Measurements from ENCODE around the gene FMO4. TPM values are rescaled to one million over a fixed set of nuclear protein-coding genes. Genes with fewer than 3 reads are reported as not detected.
"Not testable (repeated sequence)": the region's sequence is repeated elsewhere in the genome, so short reads cannot be mapped to it uniquely, and the experiment has no call there.

FMO4 gene
- total and polyA plus RNA-seq, 2 experiments from 2014 or later: 1.4 to 1.7 TPM

GRCh38 chr1:171381866-171382210 is 67.9 kb downstream of the FMO4 start:
- Histone ChIP-seq H3K27ac (no peak overlapping the region), H3K4me1 (ENCODE audit: insufficient read depth) (no peaks in the 10 kb centered on the region), H3K9me2 (ENCODE audit: insufficient read depth) (no peaks in the 10 kb centered on the region), H3K79me2 (ENCODE audit: insufficient read depth) (no peaks in the 10 kb centered on the region), H3F3A (ENCODE audit: insufficient read depth) (no peaks in the 10 kb centered on the region), H4K20me1 (ENCODE audit: insufficient read depth) (no peaks in the 10 kb centered on the region), H2AFZ (no peak overlapping the region), H3K4me2 (ENCODE audit: unreplicated experiment) (no peak overlapping the region), H3K9ac (no peak overlapping the region), H3K27me3 (replicated peaks; ENCODE audit: insufficient read depth) (no peaks in the 10 kb centered on the region), H3K36me3 (ENCODE audit: low read depth) (no peaks in the 10 kb centered on the region), H3K4me3 (no peak overlapping the region), H3K9me3 (ENCODE audit: low read depth) (no peaks in the 10 kb centered on the region)
- DNase-seq: no peak
- in situ Hi-C loops (cut with MboI): no loop called here
- 84 to 87% methylated on average over 11 of the region's 11 CpGs for WGBS, 2 experiments (ENCODE audit: low coverage in 1 of 2, low lambda C conversion rate in 2 of 2, missing lambda C conversion rate in 2 of 2)
- TF ChIP-seq EZH2 (IDR thresholded peaks at IDR 0.05; ENCODE audit: insufficient read depth, poor library complexity, severe bottlenecking) (no peak), EZH2phosphoT487 (IDR thresholded peaks at IDR 0.05; ENCODE audit: insufficient read depth, low read depth) (no peak)

GRCh38 chr1:171384496-171384895 is 70.5 kb downstream of the FMO4 start:
- Histone ChIP-seq H3K9me3 (ENCODE audit: low read depth) (no peaks in the 10 kb centered on the region), H3K9ac (no peak overlapping the region), H3K27ac (no peak overlapping the region), H3K4me3 (no peak overlapping the region), H2AFZ (no peak overlapping the region), H3K36me3 (ENCODE audit: low read depth) (no peaks in the 10 kb centered on the region), H3K79me2 (ENCODE audit: insufficient read depth) (no peaks in the 10 kb centered on the region), H3K4me2 (ENCODE audit: unreplicated experiment) (no peak overlapping the region), H3K4me1 (ENCODE audit: insufficient read depth) (no peaks in the 10 kb centered on the region), H3K9me2 (ENCODE audit: insufficient read depth) (no peaks in the 10 kb centered on the region), H3K27me3 (replicated peaks; ENCODE audit: insufficient read depth) (no peaks in the 10 kb centered on the region), H4K20me1 (ENCODE audit: insufficient read depth) (no peaks in the 10 kb centered on the region), H3F3A (ENCODE audit: insufficient read depth) (no peaks in the 10 kb centered on the region)
- in situ Hi-C loops (cut with MboI): no loop called here
- WGBS, 2 experiments (ENCODE audit: low coverage in 1 of 2, low lambda C conversion rate in 2 of 2, missing lambda C conversion rate in 2 of 2): 30 to 37% methylated on average over 2 of the region's 2 CpGs
- no peak for DNase-seq
- no peak for TF ChIP-seq EZH2phosphoT487 (IDR thresholded peaks at IDR 0.05; ENCODE audit: insufficient read depth, low read depth)
- TF ChIP-seq EZH2 (IDR thresholded peaks at IDR 0.05; ENCODE audit: insufficient read depth, poor library complexity, severe bottlenecking): no peak

GRCh38 chr1:171389171-171389570 is 75.2 kb downstream of the FMO4 start:
- no peaks in the 10 kb centered on the region for H3K9me3 ChIP-seq (ENCODE audit: low read depth)
- H3F3A ChIP-seq (ENCODE audit: insufficient read depth): no peaks in the 10 kb centered on the region
- no peak overlapping the region for H2AFZ ChIP-seq
- DNase-seq: peak; percentile 13
- no peaks in the 10 kb centered on the region for H4K20me1 ChIP-seq (ENCODE audit: insufficient read depth)
- in situ Hi-C loops (cut with MboI): no loop called here
- no peaks in the 10 kb centered on the region for H3K9me2 ChIP-seq (ENCODE audit: insufficient read depth)
- H3K36me3 ChIP-seq (ENCODE audit: low read depth): no peaks in the 10 kb centered on the region
- WGBS, 2 experiments (ENCODE audit: low coverage in 1 of 2, low lambda C conversion rate in 2 of 2, missing lambda C conversion rate in 2 of 2): 65% methylated on average over 3 of the region's 3 CpGs
- H3K27me3 ChIP-seq (replicated peaks; ENCODE audit: insufficient read depth): no peaks in the 10 kb centered on the region
- no peaks in the 10 kb centered on the region for H3K4me1 ChIP-seq (ENCODE audit: insufficient read depth)
- no peak overlapping the region for H3K9ac ChIP-seq
- H3K27ac ChIP-seq: no peak overlapping the region
- no peaks in the 10 kb centered on the region for H3K79me2 ChIP-seq (ENCODE audit: insufficient read depth)
- H3K4me2 ChIP-seq (ENCODE audit: unreplicated experiment): no peak overlapping the region
- TF ChIP-seq EZH2 (IDR thresholded peaks at IDR 0.05; ENCODE audit: insufficient read depth, poor library complexity, severe bottlenecking) (no peak), EZH2phosphoT487 (IDR thresholded peaks at IDR 0.05; ENCODE audit: insufficient read depth, low read depth) (no peak)
- H3K4me3 ChIP-seq: no peak overlapping the region

- H3K4me2 ChIP-seq (ENCODE audit: unreplicated experiment); H3K27me3 ChIP-seq (replicated peaks; ENCODE audit: insufficient read depth); H3K9me2 ChIP-seq (ENCODE audit: insufficient read depth); H3K36me3 ChIP-seq (ENCODE audit: low read depth); H3K4me1 ChIP-seq (ENCODE audit: insufficient read depth); H3K27ac ChIP-seq; in situ Hi-C loops (cut with MboI); H2AFZ ChIP-seq; DNase-seq; H3F3A ChIP-seq (ENCODE audit: insufficient read depth); H3K4me3 ChIP-seq; H3K9ac ChIP-seq; H3K79me2 ChIP-seq (ENCODE audit: insufficient read depth); H4K20me1 ChIP-seq (ENCODE audit: insufficient read depth); H3K9me3 ChIP-seq (ENCODE audit: low read depth): not testable (repeated sequence)
- 100% methylated on average over 1 of the region's 1 CpG for WGBS, 2 experiments (ENCODE audit: low coverage in 1 of 2, low lambda C conversion rate in 2 of 2, missing lambda C conversion rate in 2 of 2)
Observed at GRCh38 chr1:171390740-171391139, 76.8 kb downstream of the FMO4 start.

Small RNAs within 50 kb of the gene (small RNA-seq; reads per million reads assigned to genes)
- gene SRP14P4 (ENCODE audit: low read depth, low replicate concordance): not detected

Other genes starting within 250 kb of the FMO4 start
- gene FMO3, start 223.3 kb upstream of the FMO4 start, total RNA-seq (2014; rRNA removed; shearing (Covaris generic)): not detected in 2 replicates
- not detected in 2 replicates for gene FMO3, start 223.3 kb upstream of the FMO4 start, polyA plus RNA-seq (2016; fragmentation: Nextera tagmentation; extraction: Ambion mirVana)
- not detected in 2 replicates for gene FMO2, start 128.9 kb upstream of the FMO4 start, total RNA-seq (2014; rRNA removed; shearing (Covaris generic))
- gene FMO2, start 128.9 kb upstream of the FMO4 start, polyA plus RNA-seq (2016; fragmentation: Nextera tagmentation; extraction: Ambion mirVana): not detected in 2 replicates
- gene FMO1, start 65.7 kb upstream of the FMO4 start, total RNA-seq (2014; rRNA removed; shearing (Covaris generic)): not detected in 2 replicates
- not detected in 2 replicates for gene FMO1, start 65.7 kb upstream of the FMO4 start, polyA plus RNA-seq (2016; fragmentation: Nextera tagmentation; extraction: Ambion mirVana)
- gene PRRC2C, start 171.3 kb downstream of the FMO4 start, total RNA-seq (2014; rRNA removed; shearing (Covaris generic)): 30.9 and 47.0 TPM in 2 replicates
- 76.8 and 88.9 TPM in 2 replicates for gene PRRC2C, start 171.3 kb downstream of the FMO4 start, polyA plus RNA-seq (2016; fragmentation: Nextera tagmentation; extraction: Ambion mirVana)